Body of pancreas (tissue), 4 donors: ENCODE results near the gene CBX4. TPM values are rescaled to one million over a fixed set of nuclear protein-coding genes. Genes with fewer than 3 reads are reported as not detected.

Experiments used
- ATAC-seq: fragments of 150-250 bp; one replicate; pipeline ENCODE4 v1.9.1; 2016
- DNase-seq, 4 donors: peaks; one replicate each; pipeline ENCODE4 v3.0.0-alpha.2; 2019
- H3K27ac ChIP-seq, 4 donors: fragments of 200-600 bp; sonication (generic); 1 replicate in 3 of 4; 2 replicates in 1 of 4; pipeline versions ENCODE4 v1.5.1 to v1.6.1; 2016 to 2019; ENCODE audit warnings: mild to moderate bottlenecking in 1 of 4, mixed read lengths in 1 of 4, moderate library complexity in 1 of 4
- H3K27me3 ChIP-seq, 2 donors: fragments of 200-600 bp; sonication (generic); one replicate each; pipeline ENCODE4 v1.6.0; 2016; ENCODE audit warnings: mild to moderate bottlenecking in 1 of 2
- H3K36me3 ChIP-seq, 2 donors: fragments of 200-600 bp; sonication (generic); replicated peaks in 1 of 2; 2 replicates each; pipeline ENCODE4 v1.5.1; 2016; ENCODE audit warnings: low read depth in 2 of 2; ENCODE audit not compliant: insufficient read depth in 1 of 2
- H3K4me1 ChIP-seq: fragments of 200-600 bp; sonication (generic); one replicate; pipeline ENCODE4 v1.6.0; 2016
- H3K4me3 ChIP-seq, 2 donors: fragments of 200-600 bp; sonication (generic); 1 replicate in 1 of 2; 2 replicates in 1 of 2; pipeline ENCODE4 v1.5.1; 2016 to 2019
- H3K9me3 ChIP-seq, 3 donors: fragments of 200-600 bp; sonication (generic); 1 replicate in 2 of 3; 2 replicates in 1 of 3; pipeline ENCODE4 v1.5.1; 2016
- CTCF ChIP-seq, 7 experiments: fragments of 450-650 bp in 4 of 7; fragments of 200-600 bp in 3 of 7; sonication (generic) in 3 of 7; IDR thresholded peaks; one replicate each; pipeline ENCODE4 v1.5.1; 2016 to 2019; ENCODE audit warnings: antibody characterized with exemption in 7 of 7
- POLR2A ChIP-seq, 3 donors: fragments of 450-650 bp; IDR thresholded peaks; one replicate each; pipeline ENCODE4 v1.6.1; 2016; ENCODE audit warnings: antibody characterized with exemption in 3 of 3, mild to moderate bottlenecking in 2 of 3
- WGBS, 2 donors: methylation state at CpG; one replicate each; pipeline ENCODE4 v1.1.5; 2017; 5-methylcytosine and 5-hydroxymethylcytosine counted together
- intact Hi-C: fragments of 100-400 bp; cut with DNase I; formaldehyde crosslinking; loops from one replicate; pipeline ENCODE4 v1.15.1; 2023
- total RNA-seq, 2 donors: library from RNA; depleted of rRNA; stranded (reverse); fragments of >200 nt; gene quantifications; one replicate each; pipeline ENCODE4 v1.1.0, GENCODE V29; 2016

The CBX4 gene
- total RNA-seq, 2 donors from 2014 or later, result 15.6 to 17.8 TPM

GRCh38 chr17:79799538-79800324, 39.5 kb downstream of the CBX4 start:
- DNase-seq (no peak), ATAC-seq (no peak)
- no peaks in the 10 kb centered on the region for H3K36me3 ChIP-seq
- H3K27ac ChIP-seq, result no peak overlapping the region
- WGBS, 2 donors, result 6 to 7% methylated on average over 27 to 31 of the region's 31 CpGs
- intact Hi-C loops, result loop anchor here (10.0 kb wide), 2 partner anchors 45 to 185 kb away; no protein-coding TSS in a partner anchor
- no peaks in the 10 kb centered on the region for H3K9me3 ChIP-seq
- peaks cover 66% of the 10 kb centered on the region for H3K4me1 ChIP-seq
- TF ChIP-seq POLR2A (IDR thresholded peaks at IDR 0.05) (no peak), CTCF (IDR thresholded peaks at IDR 0.05) (no peak)
- no peak overlapping the region for H3K4me3 ChIP-seq
- peaks cover 5 to 68% of the 10 kb centered on the region in 2 donors for H3K27me3 ChIP-seq

- peaks cover 5 to 63% of the 10 kb centered on the region in 2 donors for H3K27me3 ChIP-seq
- TF ChIP-seq POLR2A (IDR thresholded peaks at IDR 0.05) (no peak), CTCF (IDR thresholded peaks at IDR 0.05) (no peak)
- H3K9me3 ChIP-seq, result no peaks in the 10 kb centered on the region
- H3K36me3 ChIP-seq, result no peaks in the 10 kb centered on the region
- H3K4me3 ChIP-seq, result no peak overlapping the region
- H3K4me1 ChIP-seq, result peaks cover 62% of the 10 kb centered on the region
- intact Hi-C loops, result loop anchor here (10.0 kb wide), 1 partner anchor 46 kb away; no protein-coding TSS in a partner anchor
- ATAC-seq, result no peak
- no peak overlapping the region for H3K27ac ChIP-seq
- 3 to 6% methylated on average over 15 to 23 of the region's 23 CpGs for WGBS, 2 donors
- DNase-seq, result no peak
Measured at GRCh38 chr17:79799174-79799537, 40.1 kb downstream of the CBX4 start.

- Histone ChIP-seq H3K27me3 (peaks cover 5 to 56% of the 10 kb centered on the region in 2 donors), H3K4me3 (no peak overlapping the region), H3K27ac (no peak overlapping the region), H3K36me3 (no peaks in the 10 kb centered on the region), H3K9me3 (no peaks in the 10 kb centered on the region), H3K4me1 (peaks cover 58% of the 10 kb centered on the region)
- 4 to 5% methylated on average over 30 to 70 of the region's 70 CpGs for WGBS, 2 donors
- DNase-seq, result no peak
- intact Hi-C loops, result loop anchor here (10.0 kb wide), 1 partner anchor 46 kb away; no protein-coding TSS in a partner anchor
- no peak for TF ChIP-seq CTCF (IDR thresholded peaks at IDR 0.05)
- ATAC-seq, result no peak
Measured at GRCh38 chr17:79798299-79799173, 40.7 kb downstream of the CBX4 start.

GRCh38 chr17:79797492-79798298, 41.5 kb downstream of the CBX4 start:
- intact Hi-C loops, result loop anchor here (10.0 kb wide), 1 partner anchor 47 kb away; no protein-coding TSS in a partner anchor
- Histone ChIP-seq H3K4me3 (peak overlapping the region; percentile 9 to 73), H3K27me3 (peaks cover 5 to 48% of the 10 kb centered on the region in 2 donors), H3K27ac (peak overlapping the region; percentile 59 to 91 (median 81)), H3K4me1 (peaks cover 52% of the 10 kb centered on the region), H3K9me3 (no peaks in the 10 kb centered on the region), H3K36me3 (no peaks in the 10 kb centered on the region)
- DNase-seq (peak in 2 of 4 donors; percentile 46 to 52), ATAC-seq (peak; percentile 14)
- WGBS, 2 donors, result 1 to 4% methylated on average over 11 to 43 of the region's 89 CpGs
- TF ChIP-seq CTCF (IDR thresholded peaks at IDR 0.05) (no peak), POLR2A (IDR thresholded peaks at IDR 0.05) (no peak)
